Measurements from ENCODE around the gene TSGA10IP. TPM values are rescaled to one million over a fixed set of nuclear protein-coding genes. Genes with fewer than 3 reads are reported as not detected.
A peak's percentile ranks its signal among the peaks of the same experiment; 100 is the strongest.

Gene TSGA10IP
- total and polyA plus RNA-seq, 2 experiments from 2014 or later, result 1.6 to 2.0 TPM

DNA sequence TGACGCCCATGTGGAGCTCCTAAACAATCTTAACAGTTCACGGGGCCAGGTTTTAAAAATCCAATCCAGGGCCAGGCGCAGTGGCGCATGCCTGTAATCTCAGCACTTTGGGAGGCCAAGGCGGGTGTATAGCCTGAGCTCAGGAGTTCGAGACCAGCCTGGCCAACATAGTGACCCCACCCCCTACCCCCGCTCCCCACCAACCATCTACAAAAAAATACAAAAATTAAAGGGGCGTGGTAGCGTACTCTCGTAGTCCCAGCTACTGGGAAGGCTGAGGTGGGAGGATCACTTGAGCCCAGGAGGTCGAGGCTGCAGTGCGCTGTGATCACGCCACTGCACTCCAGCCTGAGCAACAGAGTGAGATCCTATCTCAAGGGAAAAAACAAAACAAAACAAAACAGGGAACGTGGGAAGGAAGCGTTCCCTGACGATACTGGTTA lies 15.6 kb downstream of the TSGA10IP start:
- H2AFZ ChIP-seq, result peak overlapping the region; percentile 75; the same call in 1 of the 2 replicates
- H3K27me3 Mint-ChIP-seq (ENCODE audit: insufficient read depth, low read depth, poor library complexity), result peaks cover 16% of the 10 kb centered on the region

More for the DNA sequence above, 15.6 kb downstream of the TSGA10IP start:
- H3K27me3 ChIP-seq (ENCODE audit: insufficient read depth), result no peaks in the 10 kb centered on the region
- no peak for DNase-seq (ENCODE audit: low spot score)
- peaks cover 17% of the 10 kb centered on the region for H3K4me1 Mint-ChIP-seq
- H3K9me2 ChIP-seq (ENCODE audit: insufficient read depth), result no peaks in the 10 kb centered on the region
- H3K9me3 Mint-ChIP-seq, result peaks cover 2% of the 10 kb centered on the region; the same call in 1 of the 3 replicates
- peaks cover 8% of the 10 kb centered on the region for H3K4me1 ChIP-seq (ENCODE audit: insufficient read depth)
- 0 out of 2 replicates have a peak, but pooled peaks cover 3% of the 10 kb centered on the region for H3F3A ChIP-seq (replicated peaks; ENCODE audit: low read depth)
- H3K36me3 Mint-ChIP-seq (ENCODE audit: low read depth), result peaks cover 21% of the 10 kb centered on the region
- H3K4me3 Mint-ChIP-seq, result peak overlapping the region; percentile 96
- peaks cover 13% of the 10 kb centered on the region for H4K20me1 ChIP-seq (replicated peaks; ENCODE audit: insufficient read depth)
- peak overlapping the region; percentile 85 for H3K4me3 ChIP-seq
- peaks cover 26% of the 10 kb centered on the region for H3K79me2 ChIP-seq (replicated peaks; ENCODE audit: insufficient read depth)
- H3K4me2 ChIP-seq, result peak overlapping the region; percentile 81
- TF ChIP-seq, protein P1, sequence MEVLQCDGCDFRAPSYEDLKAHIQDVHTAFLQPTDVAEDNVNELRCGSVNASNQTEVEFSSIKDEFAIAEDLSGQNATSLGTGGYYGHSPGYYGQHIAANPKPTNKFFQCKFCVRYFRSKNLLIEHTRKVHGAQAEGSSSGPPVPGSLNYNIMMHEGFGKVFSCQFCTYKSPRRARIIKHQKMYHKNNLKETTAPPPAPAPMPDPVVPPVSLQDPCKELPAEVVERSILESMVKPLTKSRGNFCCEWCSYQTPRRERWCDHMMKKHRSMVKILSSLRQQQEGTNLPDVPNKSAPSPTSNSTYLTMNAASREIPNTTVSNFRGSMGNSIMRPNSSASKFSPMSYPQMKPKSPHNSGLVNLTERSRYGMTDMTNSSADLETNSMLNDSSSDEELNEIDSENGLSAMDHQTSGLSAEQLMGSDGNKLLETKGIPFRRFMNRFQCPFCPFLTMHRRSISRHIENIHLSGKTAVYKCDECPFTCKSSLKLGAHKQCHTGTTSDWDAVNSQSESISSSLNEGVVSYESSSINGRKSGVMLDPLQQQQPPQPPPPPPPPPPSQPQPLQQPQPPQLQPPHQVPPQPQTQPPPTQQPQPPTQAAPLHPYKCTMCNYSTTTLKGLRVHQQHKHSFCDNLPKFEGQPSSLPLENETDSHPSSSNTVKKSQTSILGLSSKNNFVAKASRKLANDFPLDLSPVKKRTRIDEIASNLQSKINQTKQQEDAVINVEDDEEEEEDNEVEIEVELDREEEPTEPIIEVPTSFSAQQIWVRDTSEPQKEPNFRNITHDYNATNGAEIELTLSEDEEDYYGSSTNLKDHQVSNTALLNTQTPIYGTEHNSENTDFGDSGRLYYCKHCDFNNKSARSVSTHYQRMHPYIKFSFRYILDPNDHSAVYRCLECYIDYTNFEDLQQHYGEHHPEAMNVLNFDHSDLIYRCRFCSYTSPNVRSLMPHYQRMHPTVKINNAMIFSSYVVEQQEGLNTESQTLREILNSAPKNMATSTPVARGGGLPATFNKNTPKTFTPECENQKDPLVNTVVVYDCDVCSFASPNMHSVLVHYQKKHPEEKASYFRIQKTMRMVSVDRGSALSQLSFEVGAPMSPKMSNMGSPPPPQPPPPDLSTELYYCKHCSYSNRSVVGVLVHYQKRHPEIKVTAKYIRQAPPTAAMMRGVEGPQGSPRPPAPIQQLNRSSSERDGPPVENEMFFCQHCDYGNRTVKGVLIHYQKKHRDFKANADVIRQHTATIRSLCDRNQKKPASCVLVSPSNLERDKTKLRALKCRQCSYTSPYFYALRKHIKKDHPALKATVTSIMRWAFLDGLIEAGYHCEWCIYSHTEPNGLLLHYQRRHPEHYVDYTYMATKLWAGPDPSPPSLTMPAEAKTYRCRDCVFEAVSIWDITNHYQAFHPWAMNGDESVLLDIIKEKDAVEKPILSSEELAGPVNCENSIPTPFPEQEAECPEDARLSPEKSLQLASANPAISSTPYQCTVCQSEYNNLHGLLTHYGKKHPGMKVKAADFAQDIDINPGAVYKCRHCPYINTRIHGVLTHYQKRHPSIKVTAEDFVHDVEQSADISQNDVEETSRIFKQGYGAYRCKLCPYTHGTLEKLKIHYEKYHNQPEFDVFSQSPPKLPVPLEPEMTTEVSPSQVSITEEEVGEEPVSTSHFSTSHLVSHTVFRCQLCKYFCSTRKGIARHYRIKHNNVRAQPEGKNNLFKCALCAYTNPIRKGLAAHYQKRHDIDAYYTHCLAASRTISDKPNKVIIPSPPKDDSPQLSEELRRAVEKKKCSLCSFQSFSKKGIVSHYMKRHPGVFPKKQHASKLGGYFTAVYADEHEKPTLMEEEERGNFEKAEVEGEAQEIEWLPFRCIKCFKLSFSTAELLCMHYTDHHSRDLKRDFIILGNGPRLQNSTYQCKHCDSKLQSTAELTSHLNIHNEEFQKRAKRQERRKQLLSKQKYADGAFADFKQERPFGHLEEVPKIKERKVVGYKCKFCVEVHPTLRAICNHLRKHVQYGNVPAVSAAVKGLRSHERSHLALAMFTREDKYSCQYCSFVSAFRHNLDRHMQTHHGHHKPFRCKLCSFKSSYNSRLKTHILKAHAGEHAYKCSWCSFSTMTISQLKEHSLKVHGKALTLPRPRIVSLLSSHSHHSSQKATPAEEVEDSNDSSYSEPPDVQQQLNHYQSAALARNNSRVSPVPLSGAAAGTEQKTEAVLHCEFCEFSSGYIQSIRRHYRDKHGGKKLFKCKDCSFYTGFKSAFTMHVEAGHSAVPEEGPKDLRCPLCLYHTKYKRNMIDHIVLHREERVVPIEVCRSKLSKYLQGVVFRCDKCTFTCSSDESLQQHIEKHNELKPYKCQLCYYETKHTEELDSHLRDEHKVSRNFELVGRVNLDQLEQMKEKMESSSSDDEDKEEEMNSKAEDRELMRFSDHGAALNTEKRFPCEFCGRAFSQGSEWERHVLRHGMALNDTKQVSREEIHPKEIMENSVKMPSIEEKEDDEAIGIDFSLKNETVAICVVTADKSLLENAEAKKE (CRISPR knock-in tag; IDR thresholded peaks at IDR 0.05), result no peak
- TF ChIP-seq EZH2phosphoT487 (IDR thresholded peaks at IDR 0.05; ENCODE audit: unreplicated experiment) (no peak), EZH2 (IDR thresholded peaks at IDR 0.05; ENCODE audit: low read depth, unreplicated experiment) (no peak), NANOG (IDR thresholded peaks at IDR 0.05; ENCODE audit: borderline replicate concordance) (no peak), REST (IDR thresholded peaks at IDR 0.05; ENCODE audit: unreplicated experiment) (no peak), ZNF331 (CRISPR knock-in tag; IDR thresholded peaks at IDR 0.05; ENCODE audit: low read depth) (no peak), CTCF (conservative IDR thresholded peaks at IDR 0.05; ENCODE audit: low read depth in 2 of 2) (no peak), POLR2AphosphoS5 (IDR thresholded peaks at IDR 0.05; ENCODE audit: low read depth) (no peak), ETS1 (IDR thresholded peaks at IDR 0.05) (no peak), JUNB (IDR thresholded peaks at IDR 0.05; ENCODE audit: unreplicated experiment) (no peak), STAT1 (IDR thresholded peaks at IDR 0.05; ENCODE audit: unreplicated experiment) (no peak), ZNF114 (CRISPR knock-in tag; IDR thresholded peaks at IDR 0.05) (no peak), CREB1 (CRISPR knock-in tag; IDR thresholded peaks at IDR 0.05; ENCODE audit: low read depth) (no peak)
- no peaks in the 10 kb centered on the region for H3K36me3 ChIP-seq (ENCODE audit: insufficient read depth)
- peak overlapping the region; percentile 97 for H3K27ac Mint-ChIP-seq
- peak overlapping the region; percentile 88 for H3K27ac ChIP-seq (ENCODE audit: low read depth)
- peak; percentile 12 for ATAC-seq
